ENCODE results near the gene NUMB.

DNA sequence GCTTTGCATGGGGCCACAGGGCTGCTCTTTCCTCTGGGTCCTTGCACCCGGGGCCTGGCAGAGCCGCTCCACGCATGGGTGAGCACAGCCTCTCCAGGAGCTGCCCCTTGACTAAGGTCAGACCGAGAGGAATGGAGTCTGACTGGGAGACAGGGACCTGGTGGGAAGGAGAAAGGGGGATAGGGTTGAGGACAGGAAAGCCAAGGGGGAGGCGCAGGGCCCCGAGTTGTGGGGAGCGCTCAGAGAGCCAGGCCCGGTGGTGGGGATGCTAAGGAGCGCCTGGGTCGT, 205.1 kb downstream of the NUMB start:
- TF ChIP-seq, protein P1, sequence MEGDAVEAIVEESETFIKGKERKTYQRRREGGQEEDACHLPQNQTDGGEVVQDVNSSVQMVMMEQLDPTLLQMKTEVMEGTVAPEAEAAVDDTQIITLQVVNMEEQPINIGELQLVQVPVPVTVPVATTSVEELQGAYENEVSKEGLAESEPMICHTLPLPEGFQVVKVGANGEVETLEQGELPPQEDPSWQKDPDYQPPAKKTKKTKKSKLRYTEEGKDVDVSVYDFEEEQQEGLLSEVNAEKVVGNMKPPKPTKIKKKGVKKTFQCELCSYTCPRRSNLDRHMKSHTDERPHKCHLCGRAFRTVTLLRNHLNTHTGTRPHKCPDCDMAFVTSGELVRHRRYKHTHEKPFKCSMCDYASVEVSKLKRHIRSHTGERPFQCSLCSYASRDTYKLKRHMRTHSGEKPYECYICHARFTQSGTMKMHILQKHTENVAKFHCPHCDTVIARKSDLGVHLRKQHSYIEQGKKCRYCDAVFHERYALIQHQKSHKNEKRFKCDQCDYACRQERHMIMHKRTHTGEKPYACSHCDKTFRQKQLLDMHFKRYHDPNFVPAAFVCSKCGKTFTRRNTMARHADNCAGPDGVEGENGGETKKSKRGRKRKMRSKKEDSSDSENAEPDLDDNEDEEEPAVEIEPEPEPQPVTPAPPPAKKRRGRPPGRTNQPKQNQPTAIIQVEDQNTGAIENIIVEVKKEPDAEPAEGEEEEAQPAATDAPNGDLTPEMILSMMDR (conservative IDR thresholded peaks at IDR 0.05; ENCODE audit: low read depth, low read length) = no peak
- TF ChIP-seq EZH2 (IDR thresholded peaks at IDR 0.05; ENCODE audit: low read length, unreplicated experiment) = no peak
- TF ChIP-seq EZH2phosphoT487 (IDR thresholded peaks at IDR 0.05; ENCODE audit: borderline replicate concordance, low read length) = no peak
